Ovary (tissue), 3 donors: Measurements from ENCODE around the gene LIN37.

Source experiments
- CTCF ChIP-seq, 3 donors: fragments of 450-650 bp in 2 of 3; fragments of 200-600 bp in 1 of 3; IDR thresholded peaks; one replicate each; pipeline versions ENCODE4 v1.5.1 to v1.8.0; 2016 to 2022; ENCODE audit warnings: antibody characterized with exemption in 3 of 3, mild to moderate bottlenecking in 1 of 3
- EP300 ChIP-seq: sonication (generic); formaldehyde crosslinking; IDR thresholded peaks from one replicate; pipeline ENCODE4 v1.6.1; 2017; ENCODE audit warnings: antibody characterized with exemption
- donor health status: DM: no; HTN: no; CAD: no.

GRCh38 chr19:35788205-35788960, 40.0 kb downstream of the LIN37 start:
- TF ChIP-seq CTCF (IDR thresholded peaks at IDR 0.05) (no peak), EP300 (no peak)
